HCEC 1CT (cell line): ENCODE results near the gene CORO2B.
"Not testable (repeated sequence)": the region's sequence is repeated elsewhere in the genome, so short reads cannot be mapped to it uniquely, and the experiment has no call there.

Experiments used
- DNase-seq: peaks from one replicate; pipeline ENCODE4 v3.0.0-alpha.2; 2017

The CORO2B gene

DNA sequence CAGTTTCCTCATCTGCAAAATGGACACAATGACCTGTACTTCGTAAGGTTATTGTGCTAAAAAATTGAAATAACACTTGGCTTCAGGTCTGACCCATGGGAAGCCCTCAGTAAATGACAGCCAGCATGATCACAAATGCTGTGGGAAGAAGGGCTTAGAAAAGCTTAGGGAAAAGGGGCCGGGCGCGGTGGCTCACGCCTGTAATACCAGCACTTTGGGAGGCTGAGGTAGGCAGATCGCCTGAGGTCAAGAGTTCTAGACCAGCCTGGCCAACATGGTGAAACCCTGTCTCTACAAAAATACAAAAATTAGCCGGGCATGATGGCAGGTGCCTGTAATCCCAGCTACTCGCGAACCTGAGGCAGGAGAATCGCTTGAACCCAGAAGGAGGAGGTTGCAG, 102.0 kb downstream of the CORO2B start:
- DNase-seq, result not testable (repeated sequence)

DNA sequence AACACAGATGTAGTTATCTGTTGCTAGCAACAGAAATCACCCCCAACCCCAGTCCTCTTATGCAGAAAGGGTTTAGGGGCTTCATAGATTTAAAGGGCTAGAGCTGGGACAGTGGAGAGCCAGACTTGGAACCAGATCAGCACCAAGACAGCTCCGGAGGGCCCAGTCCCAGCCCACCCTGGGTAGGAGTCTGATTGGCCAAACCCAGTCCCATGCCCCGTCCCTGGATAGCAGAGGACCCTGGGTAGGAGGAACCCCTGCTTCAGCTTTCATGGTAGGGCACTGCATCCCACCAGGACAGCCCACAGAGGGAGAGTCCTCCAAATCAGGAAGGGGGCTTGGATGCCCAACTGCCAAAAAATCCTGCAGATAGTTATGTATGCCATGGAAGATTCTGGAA, 103.0 kb downstream of the CORO2B start:
- no peak for DNase-seq

DNA sequence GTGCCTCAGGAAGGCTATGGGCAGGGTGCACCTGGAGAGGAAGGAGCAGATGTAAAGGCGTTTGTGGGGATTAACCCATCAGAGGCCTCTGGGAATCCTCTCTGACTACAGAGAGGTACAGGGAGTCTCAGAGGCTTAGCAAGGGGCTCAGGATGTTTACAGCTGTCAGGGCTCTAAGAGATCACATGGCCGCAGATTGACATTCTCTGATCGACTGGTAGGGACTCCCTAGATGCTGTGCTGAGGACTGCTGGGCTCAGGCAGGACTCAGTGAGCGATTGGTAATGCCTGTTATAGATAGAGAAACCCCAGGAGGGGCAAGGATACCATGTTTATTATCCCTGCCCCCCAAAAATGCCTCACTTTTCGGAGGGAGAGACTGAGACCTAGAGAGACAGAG, 103.5 kb downstream of the CORO2B start:
- no peak for DNase-seq

DNA sequence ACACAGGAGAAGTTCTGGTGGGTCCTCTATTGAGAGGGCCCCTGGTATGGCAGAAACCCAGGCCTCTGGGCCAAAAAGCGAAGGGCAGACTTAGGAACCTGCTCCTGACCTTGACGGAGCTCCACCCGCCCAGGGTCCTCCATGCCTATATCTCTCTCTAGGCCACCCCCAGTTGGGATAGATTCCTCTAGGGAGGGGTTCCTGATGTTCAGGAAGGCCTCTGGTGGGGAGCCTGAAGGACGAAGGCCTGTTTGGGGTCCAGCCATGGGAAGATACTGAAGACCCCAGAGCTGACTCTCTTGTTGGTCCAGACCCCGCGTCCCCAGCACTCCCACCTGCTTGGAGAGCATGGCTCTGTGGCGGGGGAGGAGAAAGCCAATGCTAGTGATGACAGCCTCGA, 104.2 kb downstream of the CORO2B start:
- no peak for DNase-seq

DNA sequence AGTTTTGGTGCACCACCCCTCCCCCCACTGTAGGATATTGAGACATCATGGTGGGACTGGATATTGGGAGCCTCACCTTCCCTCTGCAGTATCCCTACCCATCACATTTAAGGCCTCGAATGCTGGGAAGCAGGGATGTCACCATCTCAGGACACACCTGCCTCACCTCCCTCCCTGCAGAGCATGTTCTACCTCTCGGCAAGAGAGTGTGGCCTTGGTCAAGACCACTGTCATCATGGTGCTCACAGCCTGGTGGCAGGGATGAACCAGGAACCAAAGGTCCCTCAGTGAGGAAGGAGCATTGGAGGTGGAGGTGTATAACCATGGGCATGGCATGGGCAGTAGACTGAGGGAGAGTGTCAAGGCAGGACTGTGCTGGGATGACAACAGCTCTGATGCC, 104.8 kb downstream of the CORO2B start:
- no peak for DNase-seq

DNA sequence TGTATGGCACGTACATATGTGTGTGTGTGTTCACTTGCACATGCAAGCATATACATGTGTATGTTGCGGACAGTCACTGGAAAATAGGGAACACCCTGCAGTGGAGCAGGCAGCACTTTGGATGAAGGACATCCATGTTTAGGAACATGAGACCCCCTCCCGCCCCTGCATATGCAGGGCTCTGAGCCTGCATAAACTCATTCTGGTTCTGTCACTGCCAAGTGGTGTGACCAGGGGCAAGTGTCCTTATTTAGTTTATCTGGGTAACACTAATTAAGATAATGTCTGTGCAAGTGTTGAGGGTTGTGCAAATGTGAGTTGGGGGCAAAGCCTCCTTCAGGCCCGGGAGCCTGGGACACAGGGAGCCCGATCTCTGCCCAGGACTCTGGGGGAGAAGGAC, 105.7 kb downstream of the CORO2B start:
- no peak for DNase-seq

DNA sequence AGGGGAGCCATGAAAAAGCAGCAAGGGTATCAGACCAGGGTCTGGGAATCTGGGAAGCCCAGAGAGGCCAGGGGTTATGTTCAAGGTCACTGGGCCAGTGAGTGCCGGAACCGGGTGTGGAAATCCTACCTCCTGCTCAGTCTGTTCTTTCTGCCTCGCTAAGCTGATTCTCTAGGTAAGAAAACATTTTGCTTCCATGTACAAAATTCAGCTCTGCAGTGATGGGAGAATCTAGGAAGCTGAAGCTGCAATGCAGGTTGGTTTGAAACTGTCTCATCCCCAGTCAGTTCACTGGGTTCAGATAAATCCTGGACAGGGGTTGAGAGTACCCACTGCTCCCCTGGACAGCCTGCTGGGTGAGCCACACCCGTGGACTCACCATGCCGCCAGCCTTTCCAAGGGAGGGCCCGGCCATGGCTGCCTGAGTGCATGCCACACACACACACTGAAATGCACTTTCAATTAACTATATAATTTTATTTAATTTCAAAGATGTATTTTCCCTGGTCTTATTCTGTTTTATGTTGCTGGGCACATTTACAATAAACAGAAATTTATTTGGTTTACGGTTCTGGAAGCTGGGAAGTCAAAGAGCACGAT, 108.4 kb downstream of the CORO2B start:
- no peak for DNase-seq

DNA sequence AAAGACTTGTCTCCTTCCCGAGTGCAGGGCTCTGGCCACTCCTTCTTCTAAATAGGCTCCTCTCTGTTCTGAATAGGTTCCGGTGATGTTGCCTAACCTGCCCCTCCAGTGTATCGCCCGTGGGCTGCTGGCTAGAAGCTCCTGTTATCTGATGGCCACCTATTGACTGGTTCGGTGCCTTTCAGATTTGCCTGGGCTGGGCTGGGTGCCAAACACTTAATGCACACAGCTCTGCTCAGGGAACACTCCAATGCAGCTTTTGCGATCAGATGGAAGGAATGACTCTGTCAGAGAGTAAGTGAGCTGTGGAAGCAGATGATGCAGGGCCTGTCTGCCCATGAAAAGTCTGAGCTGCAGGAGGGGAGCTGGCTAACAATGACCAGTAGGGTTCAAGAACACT, 112.9 kb downstream of the CORO2B start:
- DNase-seq, result no peak

DNA sequence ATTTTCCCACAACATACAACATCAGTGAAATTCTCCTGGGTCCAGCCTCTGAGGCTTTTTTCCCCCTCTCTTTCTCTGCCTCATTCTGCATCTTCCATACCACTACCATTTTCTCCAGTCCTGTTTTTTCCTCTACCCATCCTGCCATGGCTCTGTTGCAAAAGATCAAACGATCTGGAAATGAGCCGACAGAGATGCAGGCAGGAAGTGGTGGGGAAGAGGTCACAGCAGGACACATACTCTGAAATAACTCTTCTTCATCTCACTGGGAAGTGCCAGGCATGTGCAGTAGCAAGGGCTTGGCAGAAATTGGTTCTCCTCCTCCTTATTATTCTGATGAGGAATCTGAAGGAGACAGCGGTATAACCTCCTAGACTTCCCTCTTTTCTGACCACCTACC, 114.3 kb downstream of the CORO2B start:
- DNase-seq, result peak; percentile 18

DNA sequence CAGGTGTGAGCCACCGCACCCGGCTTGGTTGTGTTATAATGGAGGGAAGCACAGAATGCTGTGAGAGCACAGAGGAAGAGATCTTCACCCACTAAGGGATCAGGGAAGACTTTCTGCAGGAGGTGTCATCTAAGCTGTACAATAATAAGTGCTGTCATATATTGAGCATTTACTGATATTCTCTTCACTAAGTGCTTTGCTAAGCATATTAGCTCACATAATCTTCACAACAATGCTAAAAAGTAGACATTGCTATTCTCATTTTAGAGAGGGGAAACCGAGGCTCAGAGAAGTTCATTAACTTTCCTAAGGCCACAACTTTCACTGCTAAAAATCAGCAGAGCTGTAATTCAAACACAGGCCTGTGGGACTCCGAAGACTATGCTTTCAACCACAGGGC, 115.3 kb downstream of the CORO2B start:
- DNase-seq, result no peak

DNA sequence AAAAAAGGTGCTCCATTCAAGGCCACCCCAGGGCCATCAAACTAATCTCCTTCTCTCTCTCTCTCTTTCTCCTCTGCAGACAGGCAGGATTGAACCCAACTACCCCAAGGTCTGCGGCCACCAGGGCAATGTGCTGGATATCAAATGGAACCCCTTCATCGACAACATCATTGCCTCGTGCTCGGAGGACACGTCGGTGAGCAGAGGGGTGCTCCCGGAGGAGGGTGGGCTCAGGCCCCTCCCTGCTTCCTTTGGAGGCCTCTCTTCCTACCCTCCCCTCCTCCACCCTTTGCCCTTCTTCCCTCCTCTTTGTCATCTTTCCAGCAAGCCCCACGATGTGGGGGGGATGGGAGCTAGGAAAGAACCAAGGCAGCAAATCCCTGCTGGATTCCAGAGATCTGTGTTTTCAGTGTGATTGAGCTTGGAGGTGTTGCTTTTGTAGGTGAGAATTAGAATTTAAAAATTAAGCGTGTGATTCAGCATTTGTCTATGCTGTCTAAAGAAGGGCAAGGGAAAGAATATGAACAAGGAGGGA, 116.3 kb downstream of the CORO2B start:
- no peak for DNase-seq

DNA sequence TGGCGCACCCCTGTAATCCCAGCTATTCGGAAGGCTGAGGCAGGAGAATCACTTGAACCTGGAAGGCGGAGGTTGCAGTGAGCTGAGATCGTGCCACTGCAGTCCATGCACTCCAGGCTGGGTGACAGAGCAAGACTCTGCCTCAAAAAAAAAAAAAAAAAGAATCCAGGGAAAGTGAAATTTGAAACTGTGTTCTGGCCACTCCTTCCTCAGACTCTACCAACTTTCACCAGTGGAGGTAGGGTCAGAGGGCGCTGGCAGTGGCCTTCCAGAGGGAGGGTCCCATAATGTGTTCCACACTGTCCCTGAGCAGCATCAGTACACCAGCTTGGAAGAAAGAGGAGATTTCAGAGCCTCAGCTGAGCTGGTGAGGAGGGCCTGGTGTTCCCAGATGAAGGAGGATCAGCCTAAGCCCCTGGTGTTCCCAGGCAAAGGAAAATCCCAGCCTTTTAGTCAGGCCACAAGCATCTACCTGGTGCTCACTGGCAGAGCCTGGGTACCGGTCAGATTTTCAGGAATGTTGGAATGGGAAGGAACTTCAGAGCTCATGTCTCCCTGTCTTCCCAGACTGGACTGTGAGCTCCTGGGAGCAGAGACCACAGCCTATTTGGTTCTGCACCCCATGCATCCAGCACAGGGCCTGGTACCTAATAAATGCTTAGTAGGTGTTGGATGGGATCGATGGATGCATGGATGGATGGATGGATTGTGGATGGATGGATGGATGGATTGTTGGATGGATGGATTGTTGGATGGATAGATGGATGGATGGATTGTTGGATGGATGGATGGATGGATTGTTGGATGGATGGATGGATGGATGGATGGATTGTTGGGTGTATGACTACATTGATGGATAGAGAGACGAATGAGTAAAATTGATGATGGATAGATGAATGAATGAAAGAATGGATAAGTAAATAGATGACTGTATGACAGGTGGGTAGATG, 117.9 kb downstream of the CORO2B start:
- DNase-seq, result no peak

DNA sequence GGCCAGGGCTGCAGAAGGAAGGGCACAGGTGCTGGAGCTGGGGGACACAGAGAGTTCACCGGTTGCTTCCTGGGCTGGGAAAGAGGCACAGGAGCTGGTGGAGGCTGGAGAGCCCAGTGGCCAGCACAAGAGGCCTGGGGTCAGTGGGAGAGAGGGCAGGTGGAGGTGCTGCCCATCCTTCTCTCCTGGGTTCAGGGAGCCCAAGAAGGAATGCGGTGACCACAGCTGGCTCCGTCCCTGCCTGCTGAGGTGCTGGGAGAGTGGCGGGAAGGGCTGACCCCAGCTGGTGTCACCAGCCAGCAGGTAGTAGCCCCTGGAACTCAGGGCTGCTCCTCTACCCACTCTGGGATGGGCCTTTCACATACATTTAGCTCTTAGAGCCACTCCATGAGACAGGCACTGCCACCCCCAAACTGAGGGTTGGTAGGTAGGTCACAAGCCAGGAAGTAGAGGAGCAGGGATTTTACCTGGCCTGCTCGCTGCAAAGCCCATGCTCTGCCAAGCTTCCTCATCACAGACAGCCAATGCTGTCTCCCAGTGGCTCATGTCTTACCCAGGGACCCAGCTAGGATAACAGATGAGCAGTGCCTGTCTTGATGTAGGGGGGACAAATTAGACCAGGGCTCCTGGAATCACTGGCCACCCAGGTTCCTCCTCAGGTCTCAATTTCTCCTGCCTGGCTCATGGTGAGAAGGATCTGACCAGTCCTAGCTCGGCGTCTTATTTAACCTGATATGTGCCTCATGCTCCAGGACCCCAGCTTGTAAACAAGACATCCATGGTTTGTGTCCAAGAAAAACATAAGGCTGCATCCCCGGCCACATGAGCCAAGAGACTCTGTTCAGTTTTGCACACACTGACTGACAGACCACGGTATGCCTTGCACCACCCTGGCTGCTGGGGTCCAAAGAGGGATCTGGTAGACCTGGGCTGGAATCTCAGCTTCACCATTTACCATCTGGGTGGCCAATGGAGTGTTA, 119.2 kb downstream of the CORO2B start:
- no peak for DNase-seq

DNA sequence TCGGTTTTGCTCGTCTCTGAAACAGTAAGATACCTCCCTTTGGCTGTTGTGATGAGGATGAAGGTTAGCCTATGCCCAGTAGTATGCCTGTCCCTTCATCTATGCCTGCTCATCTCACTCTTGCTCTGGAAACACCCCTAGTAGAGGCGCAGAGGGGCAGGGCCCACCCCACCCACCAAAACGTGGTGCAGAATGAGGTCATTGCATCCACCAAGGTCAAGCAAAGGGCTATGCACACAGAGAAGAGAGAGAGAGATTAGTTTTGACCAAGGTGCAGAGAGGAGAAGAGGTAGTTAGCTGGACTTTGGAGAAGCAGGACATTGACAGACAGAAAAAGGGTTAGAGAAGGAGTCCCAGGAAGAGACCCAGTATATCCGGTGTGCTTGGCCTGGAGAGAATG, 119.9 kb downstream of the CORO2B start:
- DNase-seq, result no peak

DNA sequence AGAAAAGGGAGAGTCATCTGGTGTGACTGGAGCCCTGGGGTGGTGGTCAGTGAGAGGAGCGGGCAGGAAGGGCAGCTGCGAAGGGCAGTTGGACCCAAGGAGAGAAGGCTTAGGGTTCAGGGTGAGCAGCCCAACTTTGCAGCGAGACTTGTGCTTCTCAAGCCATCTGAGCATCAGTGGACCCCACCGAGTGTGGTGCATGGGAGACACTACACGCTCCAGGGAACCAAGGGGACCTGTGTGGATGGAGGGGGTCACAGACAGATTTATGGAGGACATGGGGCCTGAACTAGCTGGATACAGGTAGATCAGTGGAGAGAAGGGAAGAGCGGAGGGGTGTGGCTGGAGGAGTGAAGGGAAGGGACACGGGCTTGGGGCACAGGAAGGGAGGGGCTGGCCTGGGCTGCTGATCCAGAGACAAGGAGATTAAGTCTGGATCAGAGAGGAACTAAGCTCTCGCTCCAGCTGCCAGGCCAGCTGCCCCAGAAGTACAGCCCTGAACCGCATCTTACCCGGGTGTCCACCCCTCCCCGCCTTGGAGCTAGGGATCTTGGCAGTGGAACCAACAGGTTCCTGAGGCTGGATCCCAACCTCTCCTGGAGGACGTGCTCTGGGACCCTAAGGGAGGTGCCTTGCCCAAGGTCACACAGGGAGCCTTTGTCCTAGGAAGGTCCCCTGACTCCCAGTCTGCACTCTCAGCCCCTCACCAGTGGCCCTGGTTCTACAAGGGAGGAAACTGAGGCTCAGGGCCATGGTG, 120.5 kb downstream of the CORO2B start:
- no peak for DNase-seq

DNA sequence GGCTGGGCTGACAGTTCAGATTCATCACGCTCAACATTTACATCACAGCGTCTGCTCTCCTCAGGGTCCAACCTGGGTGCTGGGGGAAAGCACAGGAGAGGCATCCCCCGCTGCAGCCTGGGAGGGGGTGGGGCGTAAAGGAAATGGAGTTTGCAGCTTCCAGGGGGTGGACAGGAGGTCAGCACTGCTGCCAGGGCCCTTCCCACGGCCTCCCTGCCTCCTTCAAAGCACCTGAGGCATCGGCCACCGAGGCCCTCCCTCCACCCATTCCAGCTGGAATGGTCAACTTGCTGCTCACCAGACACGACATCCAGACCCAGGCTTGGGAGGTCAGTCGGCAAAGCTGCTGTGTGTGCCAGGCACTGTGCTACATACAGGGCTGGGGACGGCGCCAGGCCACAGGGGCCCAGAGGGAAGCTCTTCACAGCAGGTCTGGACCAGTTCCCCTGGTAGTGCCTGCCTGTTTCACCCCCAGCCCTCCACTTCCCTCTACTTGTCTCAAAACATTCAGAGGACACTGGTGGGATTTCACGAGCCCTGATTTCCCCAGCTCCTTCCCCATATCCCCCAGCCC, 121.2 kb downstream of the CORO2B start:
- DNase-seq, result no peak

DNA sequence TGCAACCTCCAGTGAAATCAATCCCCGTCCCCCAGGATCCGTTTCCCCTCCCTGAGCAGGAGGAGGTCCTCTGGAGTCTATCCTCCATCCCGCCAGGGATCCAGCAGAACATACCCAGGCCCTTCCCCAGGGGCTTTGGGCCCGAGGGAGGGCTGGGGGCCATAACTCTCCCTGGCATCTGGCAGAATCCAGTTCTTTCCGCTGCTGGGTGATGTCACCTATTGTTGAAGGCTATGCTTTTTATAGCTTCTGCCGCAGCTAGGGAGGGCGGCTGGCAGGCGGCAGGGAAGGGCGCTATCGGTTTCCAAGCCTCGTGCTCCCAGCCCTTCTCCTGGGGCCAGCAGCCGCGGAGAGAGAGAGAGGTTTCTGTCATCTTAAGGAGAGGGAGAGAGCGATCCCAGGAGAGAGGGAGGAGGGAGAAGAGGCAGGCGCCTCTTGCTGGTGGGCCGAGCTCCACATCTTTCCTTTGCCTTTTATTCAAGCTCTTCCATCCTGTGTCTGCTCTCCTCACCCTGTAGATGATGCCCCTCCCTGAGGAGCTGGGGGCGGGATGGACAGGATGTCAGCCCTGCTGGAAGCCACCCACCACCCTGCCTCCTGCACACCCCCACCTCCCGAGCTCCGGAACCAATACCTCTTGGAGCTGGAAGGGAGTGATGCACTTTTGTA, 121.8 kb downstream of the CORO2B start:
- no peak for DNase-seq

DNA sequence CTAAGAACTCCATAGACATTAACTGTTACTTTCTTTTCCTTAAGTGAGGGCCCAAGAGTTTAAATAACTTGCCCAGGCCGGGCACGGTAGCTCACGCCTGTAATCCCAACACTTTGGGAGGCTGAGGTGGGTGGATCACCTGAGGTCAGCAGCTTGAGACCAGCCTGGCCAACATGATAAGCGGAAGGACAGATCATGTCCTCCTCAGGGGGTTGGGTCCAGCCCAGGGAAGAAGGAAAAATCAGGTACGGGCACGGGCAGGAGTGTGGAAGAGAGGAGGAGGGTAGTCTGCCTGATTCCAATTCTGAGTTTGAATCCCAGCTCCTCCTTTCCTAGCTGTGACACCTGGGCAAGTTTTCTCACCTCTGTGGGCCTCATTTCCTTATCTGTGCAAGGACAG, 123.1 kb downstream of the CORO2B start:
- no peak for DNase-seq

DNA sequence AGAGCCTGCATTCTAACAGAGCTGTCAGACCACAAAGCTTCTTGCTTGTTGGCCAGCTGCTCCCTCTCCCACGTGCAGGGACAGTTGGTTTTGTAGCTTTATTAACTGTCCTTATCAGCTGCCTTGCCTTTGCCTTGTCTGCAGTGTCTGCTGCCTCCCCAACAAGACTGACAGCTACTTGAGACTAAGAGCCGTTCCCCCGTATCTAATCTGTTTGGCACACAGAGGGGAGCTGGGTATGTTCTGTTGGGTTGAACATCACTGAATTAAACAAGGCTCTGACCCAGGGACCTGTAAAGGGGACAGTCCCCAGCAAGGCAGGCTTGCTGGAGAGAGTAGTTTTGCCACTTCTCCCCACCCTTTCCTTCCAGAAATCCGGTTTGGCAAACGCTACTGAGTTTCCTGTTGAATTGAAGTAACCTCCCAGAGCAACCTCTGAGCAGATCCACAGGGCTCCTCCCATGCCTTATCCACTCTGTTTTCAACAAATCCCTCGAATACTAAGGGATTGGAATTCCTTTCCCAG, 125.8 kb downstream of the CORO2B start:
- DNase-seq, result no peak

DNA sequence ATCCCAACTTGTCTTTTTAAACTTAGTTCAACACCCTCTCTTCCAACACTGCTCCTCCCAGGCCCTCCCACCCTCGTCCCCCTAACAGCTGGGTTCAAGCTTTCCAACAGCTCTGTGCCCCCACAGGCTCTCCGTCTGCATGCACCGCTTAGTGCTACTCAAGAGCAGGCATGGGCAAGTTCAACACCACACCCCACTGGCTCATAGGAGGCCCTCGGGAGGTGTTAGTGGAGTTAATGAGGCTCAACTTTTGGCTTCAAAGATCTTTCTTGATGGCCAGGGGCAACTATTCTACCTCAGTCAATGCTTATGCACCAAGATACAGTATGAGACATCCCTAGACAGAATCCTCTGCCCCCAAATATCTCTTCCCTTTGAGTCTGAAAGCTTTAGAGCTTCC, 127.5 kb downstream of the CORO2B start:
- no peak for DNase-seq

DNA sequence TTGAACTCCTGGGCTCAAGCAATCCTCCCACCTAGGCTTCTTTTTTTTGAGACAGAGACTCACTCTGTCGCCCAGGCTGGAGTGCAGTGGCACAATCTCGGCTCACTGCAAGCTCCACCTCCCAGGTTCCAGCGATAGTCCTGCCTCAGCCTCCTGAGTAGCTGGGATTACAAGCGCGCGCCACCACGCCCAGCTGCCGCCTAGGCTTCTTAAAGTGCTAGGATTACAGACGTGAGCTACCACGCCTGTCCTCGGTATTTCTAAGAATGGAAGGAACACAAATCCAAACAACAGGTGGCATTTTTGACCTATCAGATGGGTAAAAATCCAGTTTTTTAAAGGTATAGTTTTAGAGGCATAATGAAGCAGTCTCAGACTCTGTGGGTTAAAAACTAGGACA, 128.1 kb downstream of the CORO2B start:
- DNase-seq, result no peak
